ENCODE results near the gene C17orf114.

C17orf114 gene

DNA sequence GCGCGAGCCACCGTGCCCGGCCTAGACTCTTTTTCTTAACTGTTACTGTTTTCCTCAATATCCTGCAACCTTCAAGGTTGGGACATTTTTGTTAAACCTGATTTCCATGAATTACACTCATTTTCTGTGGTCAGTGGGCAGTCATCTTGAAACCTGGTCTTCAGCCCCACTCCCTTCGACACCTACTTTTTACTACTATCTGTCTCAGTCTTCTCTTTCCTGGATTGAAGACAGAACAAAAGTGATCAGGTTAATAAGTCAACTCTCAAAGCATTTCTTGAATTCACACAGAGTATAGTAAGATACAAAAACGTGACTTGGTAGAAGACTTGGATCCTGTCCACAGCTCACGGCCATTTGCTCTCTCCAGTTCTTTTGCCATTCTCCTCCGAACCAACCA, 37.1 kb upstream of the C17orf114 start:
- Histone ChIP-seq H3K27ac (replicated peaks) (peak overlapping the region; percentile 92), H3K9me3 (replicated peaks) (no peaks in the 10 kb centered on the region), H3K36me3 (no peaks in the 10 kb centered on the region), H3K27me3 (ENCODE audit: low read depth) (no peaks in the 10 kb centered on the region), H3K4me3 (no peak overlapping the region), H3K4me1 (peaks cover 68% of the 10 kb centered on the region)
- TF ChIP-seq, protein P1, sequence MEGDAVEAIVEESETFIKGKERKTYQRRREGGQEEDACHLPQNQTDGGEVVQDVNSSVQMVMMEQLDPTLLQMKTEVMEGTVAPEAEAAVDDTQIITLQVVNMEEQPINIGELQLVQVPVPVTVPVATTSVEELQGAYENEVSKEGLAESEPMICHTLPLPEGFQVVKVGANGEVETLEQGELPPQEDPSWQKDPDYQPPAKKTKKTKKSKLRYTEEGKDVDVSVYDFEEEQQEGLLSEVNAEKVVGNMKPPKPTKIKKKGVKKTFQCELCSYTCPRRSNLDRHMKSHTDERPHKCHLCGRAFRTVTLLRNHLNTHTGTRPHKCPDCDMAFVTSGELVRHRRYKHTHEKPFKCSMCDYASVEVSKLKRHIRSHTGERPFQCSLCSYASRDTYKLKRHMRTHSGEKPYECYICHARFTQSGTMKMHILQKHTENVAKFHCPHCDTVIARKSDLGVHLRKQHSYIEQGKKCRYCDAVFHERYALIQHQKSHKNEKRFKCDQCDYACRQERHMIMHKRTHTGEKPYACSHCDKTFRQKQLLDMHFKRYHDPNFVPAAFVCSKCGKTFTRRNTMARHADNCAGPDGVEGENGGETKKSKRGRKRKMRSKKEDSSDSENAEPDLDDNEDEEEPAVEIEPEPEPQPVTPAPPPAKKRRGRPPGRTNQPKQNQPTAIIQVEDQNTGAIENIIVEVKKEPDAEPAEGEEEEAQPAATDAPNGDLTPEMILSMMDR (IDR thresholded peaks at IDR 0.05; ENCODE audit: borderline replicate concordance): no peak
- DNase-seq: no peak
- intact Hi-C loops (cut with micrococcal nuclease): loop anchor here (10.0 kb wide), 1 partner anchor 46 kb away; no protein-coding TSS in a partner anchor

DNA sequence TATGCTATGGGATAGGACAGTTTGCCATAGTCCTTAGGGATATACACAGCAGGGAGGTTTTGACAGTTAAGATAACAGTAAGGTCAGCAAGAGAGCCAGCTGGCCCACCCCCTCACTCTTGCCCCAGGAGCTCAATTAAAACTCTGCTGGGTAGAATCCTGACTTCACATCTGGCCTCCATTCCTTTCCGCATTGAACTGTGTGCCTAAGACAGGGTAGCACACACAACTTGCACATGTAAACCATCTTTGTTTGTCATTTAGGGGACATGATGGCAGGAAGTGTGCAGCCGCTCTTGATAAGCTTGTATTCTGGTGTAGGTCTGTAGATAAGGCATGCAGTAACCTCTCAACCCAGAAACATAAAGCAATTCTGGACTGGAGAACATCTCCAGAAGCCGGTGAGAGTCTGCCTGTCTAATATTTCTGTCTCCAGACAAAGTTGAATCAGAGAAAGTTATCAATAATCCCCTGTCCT, 36.2 kb upstream of the C17orf114 start:
- Histone ChIP-seq H3K27ac (replicated peaks) (peak overlapping the region; percentile 92), H3K4me1 (peaks cover 76% of the 10 kb centered on the region)

DNA sequence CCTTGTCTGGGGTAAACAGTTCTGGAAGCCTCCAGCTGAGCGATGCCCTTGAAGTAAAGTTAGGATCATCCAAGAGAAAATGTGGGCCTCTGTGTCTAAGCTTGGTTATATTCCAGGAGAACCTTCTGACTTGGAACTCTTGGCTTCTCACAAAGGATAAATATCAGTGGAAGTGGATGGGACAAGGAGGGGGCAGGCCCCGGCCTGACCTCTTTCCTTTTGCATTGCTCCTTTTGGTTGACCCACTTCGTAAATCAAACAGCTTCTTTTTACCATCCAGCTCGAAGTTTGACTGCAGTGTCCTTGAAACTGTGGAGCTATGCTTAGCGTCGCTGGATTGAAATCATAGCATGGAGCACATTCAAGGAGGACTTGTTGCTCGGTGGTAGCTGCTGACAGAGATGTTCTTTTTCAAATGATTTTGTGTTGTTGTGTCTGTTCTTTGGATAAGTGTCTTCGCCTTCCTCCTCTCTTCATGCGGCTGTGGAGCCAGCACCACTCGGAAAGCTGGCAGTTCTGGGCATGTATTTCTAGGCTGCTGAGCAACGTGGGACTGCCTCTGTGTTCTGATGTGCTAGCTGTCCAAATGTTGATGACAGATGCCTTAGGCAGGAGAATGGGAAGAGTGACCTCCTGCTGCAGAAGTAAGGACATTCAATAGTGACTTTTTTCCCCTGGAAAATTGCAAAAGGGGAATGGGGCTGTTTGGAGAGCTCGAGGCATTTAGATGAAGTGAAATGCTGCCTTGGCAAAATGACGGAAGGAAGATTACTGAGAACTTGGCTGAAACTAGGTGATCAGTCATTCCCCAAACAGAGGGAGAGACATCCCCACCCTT, 35.6 kb upstream of the C17orf114 start:
- Histone ChIP-seq H3K9me3 (replicated peaks) (no peaks in the 10 kb centered on the region), H3K27me3 (ENCODE audit: low read depth) (no peaks in the 10 kb centered on the region), H3K36me3 (no peaks in the 10 kb centered on the region), H3K4me1 (peaks cover 78% of the 10 kb centered on the region), H3K4me3 (peak overlapping the region; percentile 25), H3K27ac (replicated peaks) (peak overlapping the region; percentile 92)
- intact Hi-C loops (cut with micrococcal nuclease): loop anchor here (10.0 kb wide), 1 partner anchor 47 kb away; no protein-coding TSS in a partner anchor
- peak; percentile 41 for DNase-seq
- TF ChIP-seq, protein P1 (IDR thresholded peaks at IDR 0.05; ENCODE audit: borderline replicate concordance): peak; percentile 23

More for the DNA sequence above, 36.2 kb upstream of the C17orf114 start:
- TF ChIP-seq, protein P1 (IDR thresholded peaks at IDR 0.05; ENCODE audit: borderline replicate concordance): no peak
- Histone ChIP-seq H3K36me3 (no peaks in the 10 kb centered on the region), H3K4me3 (no peak overlapping the region), H3K27me3 (ENCODE audit: low read depth) (no peaks in the 10 kb centered on the region), H3K9me3 (replicated peaks) (no peaks in the 10 kb centered on the region)
- intact Hi-C loops (cut with micrococcal nuclease): loop anchor here (10.0 kb wide), 1 partner anchor 46 kb away; no protein-coding TSS in a partner anchor
- DNase-seq: no peak

DNA sequence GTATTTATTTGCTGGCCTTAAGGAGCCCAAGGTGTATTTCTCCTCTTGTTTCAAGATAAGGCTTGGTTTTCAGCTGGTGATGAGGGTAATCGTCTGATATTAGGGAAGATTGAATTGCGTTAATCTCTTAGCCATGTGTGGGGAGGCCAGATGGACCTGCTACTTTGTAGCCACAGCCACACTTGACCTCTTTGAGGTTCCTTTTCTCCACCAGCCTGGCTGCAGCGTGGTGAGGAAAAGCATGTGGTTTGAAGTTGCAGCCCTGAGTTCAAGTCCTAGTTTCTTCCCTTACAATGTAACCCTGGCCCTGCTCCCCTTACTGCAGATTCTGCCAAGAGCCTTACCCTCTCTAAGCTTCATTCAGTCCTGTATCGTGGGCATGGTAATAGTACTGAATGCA, 34.1 kb upstream of the C17orf114 start:
- Histone ChIP-seq H3K4me3 (no peak overlapping the region), H3K27me3 (ENCODE audit: low read depth) (no peaks in the 10 kb centered on the region), H3K9me3 (replicated peaks) (no peaks in the 10 kb centered on the region), H3K36me3 (no peaks in the 10 kb centered on the region), H3K27ac (replicated peaks) (peak overlapping the region; percentile 92), H3K4me1 (peaks cover 78% of the 10 kb centered on the region)
- TF ChIP-seq, protein P1 (IDR thresholded peaks at IDR 0.05; ENCODE audit: borderline replicate concordance): no peak
- intact Hi-C loops (cut with micrococcal nuclease): loop anchor here (10.0 kb wide), 1 partner anchor 49 kb away; no protein-coding TSS in a partner anchor
- no peak for DNase-seq

DNA sequence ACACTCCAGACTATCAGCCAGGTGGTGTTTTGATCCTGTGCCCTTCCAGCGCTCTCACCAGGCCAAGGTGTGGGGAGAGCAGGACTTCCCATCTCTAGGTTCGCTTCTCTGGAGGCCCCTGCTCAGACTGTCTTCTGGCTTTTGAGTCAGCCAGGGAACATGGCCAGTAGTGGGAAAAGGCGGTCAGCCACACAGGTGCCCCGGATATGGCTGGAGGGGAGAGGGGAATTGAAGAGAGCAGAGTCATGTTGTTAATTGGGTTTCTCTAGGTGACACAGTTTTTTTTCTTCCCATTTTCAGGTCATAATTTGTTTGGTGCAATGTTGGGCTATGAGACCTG, 32.5 kb upstream of the C17orf114 start:
- intact Hi-C loops (cut with micrococcal nuclease): loop anchor here (10.0 kb wide), 1 partner anchor 50 kb away; no protein-coding TSS in a partner anchor
- no peaks in the 10 kb centered on the region for H3K9me3 ChIP-seq (replicated peaks)
- H3K27me3 ChIP-seq (ENCODE audit: low read depth): no peaks in the 10 kb centered on the region
- DNase-seq: no peak
- H3K4me3 ChIP-seq: peak overlapping the region; percentile 93
- TF ChIP-seq, protein P1 (IDR thresholded peaks at IDR 0.05; ENCODE audit: borderline replicate concordance): no peak
- no peaks in the 10 kb centered on the region for H3K36me3 ChIP-seq
- peaks cover 65% of the 10 kb centered on the region for H3K4me1 ChIP-seq
- peak overlapping the region; percentile 95 for H3K27ac ChIP-seq (replicated peaks)
